Neural cell (in vitro differentiated cells): ENCODE results near the gene SLC37A2. TPM values are rescaled to one million over a fixed set of nuclear protein-coding genes. Genes with fewer than 3 reads are reported as not detected.

Experiments used
- H2AFZ ChIP-seq: fragments of 200-600, 300-800 bp; sonication (generic), shearing (Covaris generic); 2 replicates; pipeline ENCODE4 v1.6.0; 2014; ENCODE audit warnings: low read depth, mild to moderate bottlenecking, antibody characterized with exemption, low read length, moderate library complexity
- H3F3A ChIP-seq: fragments of 200-600 bp; shearing (Covaris generic); 2 replicates; pipeline ENCODE4 v1.6.1; 2016; ENCODE audit warnings: mild to moderate bottlenecking, moderate library complexity, mixed read lengths, antibody characterized with exemption, low read length; ENCODE audit not compliant: insufficient read depth, poor library complexity, severe bottlenecking
- H3K27ac ChIP-seq: fragments of 200-600, 300-800 bp; sonication (generic), shearing (Covaris generic); 2 replicates; pipeline ENCODE4 v1.5.1; 2014; ENCODE audit warnings: mild to moderate bottlenecking, low read length, moderate library complexity
- H3K27me3 ChIP-seq: fragments of 300-800, 200-600 bp; sonication (generic), shearing (Covaris generic); 2 replicates; pipeline ENCODE4 v1.6.0; 2014; ENCODE audit warnings: mild to moderate bottlenecking, low read depth, low read length, moderate library complexity; ENCODE audit not compliant: insufficient read depth
- H3K36me3 ChIP-seq: fragments of 300-800, 200-600 bp; sonication (generic), shearing (Covaris generic); 2 replicates; pipeline ENCODE4 v1.5.1; 2014; ENCODE audit warnings: mild to moderate bottlenecking, antibody characterized with exemption, low read length, moderate library complexity; ENCODE audit not compliant: insufficient read depth
- H3K4me2 ChIP-seq: fragments of 300-800, 200-600 bp; sonication (generic), shearing (Covaris generic); 2 replicates; pipeline ENCODE4 v1.6.0; 2014; ENCODE audit warnings: mild to moderate bottlenecking, low read length
- H3K4me3 ChIP-seq: fragments of 300-800, 200-600 bp; sonication (generic), shearing (Covaris generic); 2 replicates; pipeline ENCODE4 v1.5.1; 2014; ENCODE audit warnings: mild to moderate bottlenecking, low read length, moderate library complexity
- H3K79me2 ChIP-seq: fragments of 200-600 bp; shearing (Covaris generic); replicated peaks from 2 replicates; pipeline ENCODE4 v1.6.0; 2014; ENCODE audit warnings: mild to moderate bottlenecking, low read length, moderate library complexity; ENCODE audit not compliant: insufficient read depth
- H3K9ac ChIP-seq: fragments of 300-800, 200-600 bp; sonication (generic), shearing (Covaris generic); 2 replicates; pipeline ENCODE4 v1.6.1; 2016; ENCODE audit warnings: mild to moderate bottlenecking, low read length, mixed read lengths
- H3K9me2 ChIP-seq: fragments of 200-600 bp; shearing (Covaris generic); 2 replicates; pipeline ENCODE4 v1.6.1; 2016; ENCODE audit warnings: mild to moderate bottlenecking, low read length, mixed read lengths; ENCODE audit not compliant: insufficient read depth
- H3K9me3 ChIP-seq: fragments of 200-600, 300-800 bp; sonication (generic), shearing (Covaris generic); 2 replicates; pipeline ENCODE4 v1.6.1; 2016; ENCODE audit warnings: mild to moderate bottlenecking, mixed run types, low read length, moderate library complexity, mixed read lengths
- H4K20me1 ChIP-seq: fragments of 200-600 bp; shearing (Covaris generic); 2 replicates; pipeline ENCODE4 v1.6.1; 2016; ENCODE audit warnings: mild to moderate bottlenecking, mixed run types; ENCODE audit not compliant: insufficient read depth
- CTCF ChIP-seq: fragments of 450-650 bp; IDR thresholded peaks from 2 replicates; pipeline ENCODE4 v1.5.1; 2014; ENCODE audit warnings: antibody characterized with exemption, mild to moderate bottlenecking, moderate library complexity; ENCODE audit not compliant: poor library complexity, severe bottlenecking
- EP300 ChIP-seq: fragments of 450-650 bp; conservative IDR thresholded peaks from 2 replicates; pipeline ENCODE4 v1.6.1; 2014; ENCODE audit warnings: antibody characterized with exemption, mild to moderate bottlenecking, moderate library complexity; ENCODE audit not compliant: poor library complexity, severe bottlenecking
- EZH2 ChIP-seq: fragments of 200-600, 300-800 bp; shearing (Covaris generic), sonication (generic); IDR thresholded peaks from 2 replicates; pipeline ENCODE4 v1.6.1; 2014; ENCODE audit warnings: antibody characterized with exemption, low read length, borderline replicate concordance, mild to moderate bottlenecking; ENCODE audit not compliant: insufficient read depth, poor library complexity, severe bottlenecking
- MXI1 ChIP-seq: fragments of 450-650 bp; conservative IDR thresholded peaks from 2 replicates; pipeline ENCODE4 v1.6.1; 2014; ENCODE audit warnings: antibody characterized with exemption, mild to moderate bottlenecking; ENCODE audit not compliant: poor library complexity, severe bottlenecking
- POLR2AphosphoS5 ChIP-seq: IDR thresholded peaks from 2 replicates; pipeline ENCODE4 v1.6.1; 2012
- RAD21 ChIP-seq: fragments of 450-650 bp; conservative IDR thresholded peaks from 2 replicates; pipeline ENCODE4 v1.6.1; 2014; ENCODE audit warnings: antibody characterized with exemption, mild to moderate bottlenecking, moderate library complexity
- REST ChIP-seq: IDR thresholded peaks from 2 replicates; pipeline ENCODE4 v1.6.1; 2012; ENCODE audit warnings: borderline replicate concordance
- SMC3 ChIP-seq: fragments of 450-650 bp; conservative IDR thresholded peaks from 2 replicates; pipeline ENCODE4 v1.6.1; 2014; ENCODE audit warnings: antibody characterized with exemption, mild to moderate bottlenecking, moderate library complexity; ENCODE audit not compliant: poor library complexity
- TAF1 ChIP-seq: IDR thresholded peaks from 2 replicates; pipeline ENCODE4 v1.6.1; 2012; ENCODE audit warnings: low read depth
- polyA plus RNA-seq: library from polyadenylated mRNA; depleted of rRNA; stranded (reverse); fragments of >200 nt; gene quantifications from 2 replicates; pipeline ENCODE4 v1.2.3, GENCODE V29; 2014

The SLC37A2 gene
- polyA plus RNA-seq, 1 donor from 2014 or later = 0.12 TPM

GRCh38 chr11:125069008-125069407 lies 5.9 kb downstream of the SLC37A2 start:
- H3K36me3 ChIP-seq = no peaks in the 10 kb centered on the region
- TF ChIP-seq EZH2 = no peak
- no peak for TF ChIP-seq TAF1
- no peak for TF ChIP-seq EP300
- TF ChIP-seq REST = no peak
- no peak for TF ChIP-seq CTCF
- TF ChIP-seq POLR2AphosphoS5 = no peak
- TF ChIP-seq SMC3 = no peak
- no peak for TF ChIP-seq MXI1
- TF ChIP-seq RAD21 = no peak
- no peak overlapping the region for H3K4me3 ChIP-seq
- H2AFZ ChIP-seq = no peak overlapping the region
- no peaks in the 10 kb centered on the region for H3F3A ChIP-seq
- no peaks in the 10 kb centered on the region for H3K9me3 ChIP-seq
- no peak overlapping the region for H3K27ac ChIP-seq
- H3K9ac ChIP-seq = no peak overlapping the region
- no peaks in the 10 kb centered on the region for H3K9me2 ChIP-seq
- H3K4me2 ChIP-seq = no peak overlapping the region
- no peaks in the 10 kb centered on the region for H3K79me2 ChIP-seq
- peaks cover 23% of the 10 kb centered on the region for H3K27me3 ChIP-seq
- no peaks in the 10 kb centered on the region for H4K20me1 ChIP-seq

- no peaks in the 10 kb centered on the region for H3K36me3 ChIP-seq
- no peak overlapping the region for H3K4me3 ChIP-seq
- no peak overlapping the region for H3K9ac ChIP-seq
- H3K9me3 ChIP-seq = no peaks in the 10 kb centered on the region
- no peak overlapping the region for H3K4me2 ChIP-seq
- H3K27me3 ChIP-seq = peaks cover 15% of the 10 kb centered on the region
- no peaks in the 10 kb centered on the region for H3F3A ChIP-seq
- H4K20me1 ChIP-seq = no peaks in the 10 kb centered on the region
- H3K79me2 ChIP-seq = no peaks in the 10 kb centered on the region
- H3K27ac ChIP-seq = no peak overlapping the region
- no peak for TF ChIP-seq SMC3
- no peak overlapping the region for H2AFZ ChIP-seq
- H3K9me2 ChIP-seq = no peaks in the 10 kb centered on the region
These were observed 6.7 kb downstream of the SLC37A2 start for GRCh38 chr11:125069796-125070195.

- Histone ChIP-seq H3F3A (no peaks in the 10 kb centered on the region), H4K20me1 (no peaks in the 10 kb centered on the region), H3K4me3 (no peak overlapping the region), H3K27me3 (peaks cover 6% of the 10 kb centered on the region), H3K79me2 (no peaks in the 10 kb centered on the region), H3K9me2 (no peaks in the 10 kb centered on the region), H3K27ac (no peak overlapping the region), H3K9me3 (no peaks in the 10 kb centered on the region), H3K4me2 (no peak overlapping the region), H3K9ac (no peak overlapping the region), H2AFZ (no peak overlapping the region), H3K36me3 (no peaks in the 10 kb centered on the region)
- no peak for TF ChIP-seq RAD21
- TF ChIP-seq REST = no peak
- no peak for TF ChIP-seq TAF1
- TF ChIP-seq POLR2AphosphoS5 = no peak
- no peak for TF ChIP-seq CTCF
- TF ChIP-seq SMC3 = no peak
- TF ChIP-seq EP300 = no peak
These were observed 7.7 kb downstream of the SLC37A2 start for GRCh38 chr11:125070699-125071254.
